ENCODE measurements around the gene LAPTM5.

LAPTM5 gene

DNA sequence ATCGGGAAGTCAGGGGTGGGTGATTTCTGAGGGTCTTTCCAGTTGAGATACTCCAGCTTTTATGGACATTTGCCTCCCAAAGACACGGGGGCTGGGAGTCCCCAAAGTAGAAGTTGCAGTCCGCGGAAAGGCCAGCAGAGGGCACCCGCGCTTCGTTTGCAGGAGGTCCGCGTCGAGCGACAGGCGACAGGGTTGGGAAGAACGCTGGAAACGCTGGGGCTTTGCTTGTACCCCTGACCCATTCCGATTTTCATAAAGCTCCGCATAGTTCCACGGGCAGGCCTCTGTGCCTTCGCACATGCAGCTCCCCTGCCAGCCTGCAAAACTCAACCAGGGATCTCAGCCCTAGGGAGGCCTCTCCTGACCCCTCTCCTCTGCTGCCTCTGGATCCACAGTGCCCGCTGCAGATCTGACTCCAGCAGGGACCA, 44.2 kb upstream of the LAPTM5 start:
- peak; percentile 68 for DNase-seq
- H3K79me2 ChIP-seq (ENCODE audit: low read length): no peaks in the 10 kb centered on the region
- peak overlapping the region; percentile 61 for H3K4me2 ChIP-seq (ENCODE audit: low read depth, low read length)
- no peaks in the 10 kb centered on the region for H3K9me2 ChIP-seq (replicated peaks; ENCODE audit: insufficient read depth, low read length)
- no peak overlapping the region for H2AFZ ChIP-seq (ENCODE audit: low read length)
- H3K4me3 ChIP-seq (ENCODE audit: low read length): no peak overlapping the region
- no peaks in the 10 kb centered on the region for H3K36me3 ChIP-seq (replicated peaks; ENCODE audit: insufficient read depth, low read length)
- TF ChIP-seq, protein P1, sequence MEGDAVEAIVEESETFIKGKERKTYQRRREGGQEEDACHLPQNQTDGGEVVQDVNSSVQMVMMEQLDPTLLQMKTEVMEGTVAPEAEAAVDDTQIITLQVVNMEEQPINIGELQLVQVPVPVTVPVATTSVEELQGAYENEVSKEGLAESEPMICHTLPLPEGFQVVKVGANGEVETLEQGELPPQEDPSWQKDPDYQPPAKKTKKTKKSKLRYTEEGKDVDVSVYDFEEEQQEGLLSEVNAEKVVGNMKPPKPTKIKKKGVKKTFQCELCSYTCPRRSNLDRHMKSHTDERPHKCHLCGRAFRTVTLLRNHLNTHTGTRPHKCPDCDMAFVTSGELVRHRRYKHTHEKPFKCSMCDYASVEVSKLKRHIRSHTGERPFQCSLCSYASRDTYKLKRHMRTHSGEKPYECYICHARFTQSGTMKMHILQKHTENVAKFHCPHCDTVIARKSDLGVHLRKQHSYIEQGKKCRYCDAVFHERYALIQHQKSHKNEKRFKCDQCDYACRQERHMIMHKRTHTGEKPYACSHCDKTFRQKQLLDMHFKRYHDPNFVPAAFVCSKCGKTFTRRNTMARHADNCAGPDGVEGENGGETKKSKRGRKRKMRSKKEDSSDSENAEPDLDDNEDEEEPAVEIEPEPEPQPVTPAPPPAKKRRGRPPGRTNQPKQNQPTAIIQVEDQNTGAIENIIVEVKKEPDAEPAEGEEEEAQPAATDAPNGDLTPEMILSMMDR (IDR thresholded peaks at IDR 0.05; ENCODE audit: low read length): peak; percentile 93
- no peak for TF ChIP-seq EZH2 (optimal IDR thresholded peaks at IDR 0.05; ENCODE audit: low read depth, low read length)
- H3F3A ChIP-seq (ENCODE audit: insufficient read depth, low read length): no peaks in the 10 kb centered on the region
- H3K4me1 ChIP-seq (ENCODE audit: low read length): no peaks in the 10 kb centered on the region
- no peaks in the 10 kb centered on the region for H3K9me3 ChIP-seq (replicated peaks; ENCODE audit: insufficient read depth, low read length)
- peaks cover 42% of the 10 kb centered on the region for H3K27me3 ChIP-seq (replicated peaks; ENCODE audit: insufficient read depth, low read length)
- H4K20me1 ChIP-seq (ENCODE audit: insufficient read depth, low read length): no peaks in the 10 kb centered on the region
- H3K9ac ChIP-seq (ENCODE audit: low read length): no peak overlapping the region
- no peak overlapping the region for H3K27ac ChIP-seq (ENCODE audit: low read length)

DNA sequence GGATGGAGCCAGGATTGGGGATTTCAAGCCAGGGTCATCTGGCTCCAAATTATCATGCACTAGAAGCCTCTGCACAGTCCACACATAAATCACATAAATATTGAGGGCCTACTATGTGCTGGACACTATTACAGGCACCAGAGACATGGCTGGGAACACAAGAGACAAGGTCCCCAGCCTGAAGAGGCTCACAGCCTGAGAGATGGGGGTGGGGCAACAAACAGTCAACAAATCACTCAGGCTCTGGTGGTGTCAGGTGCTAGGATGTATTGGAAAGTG, 41.6 kb upstream of the LAPTM5 start:
- Histone ChIP-seq H3K27ac (ENCODE audit: low read length) (no peak overlapping the region), H3K4me2 (ENCODE audit: low read depth, low read length) (no peak overlapping the region), H2AFZ (ENCODE audit: low read length) (no peak overlapping the region), H3K9ac (ENCODE audit: low read length) (no peak overlapping the region), H3K9me3 (replicated peaks; ENCODE audit: insufficient read depth, low read length) (no peaks in the 10 kb centered on the region), H3F3A (ENCODE audit: insufficient read depth, low read length) (no peaks in the 10 kb centered on the region), H3K9me2 (replicated peaks; ENCODE audit: insufficient read depth, low read length) (no peaks in the 10 kb centered on the region), H4K20me1 (ENCODE audit: insufficient read depth, low read length) (no peaks in the 10 kb centered on the region), H3K4me3 (ENCODE audit: low read length) (no peak overlapping the region), H3K27me3 (replicated peaks; ENCODE audit: insufficient read depth, low read length) (peaks cover 16% of the 10 kb centered on the region), H3K4me1 (ENCODE audit: low read length) (no peaks in the 10 kb centered on the region), H3K36me3 (replicated peaks; ENCODE audit: insufficient read depth, low read length) (no peaks in the 10 kb centered on the region), H3K79me2 (ENCODE audit: low read length) (no peaks in the 10 kb centered on the region)
- DNase-seq: no peak
- no peak for TF ChIP-seq EZH2 (optimal IDR thresholded peaks at IDR 0.05; ENCODE audit: low read depth, low read length)

DNA sequence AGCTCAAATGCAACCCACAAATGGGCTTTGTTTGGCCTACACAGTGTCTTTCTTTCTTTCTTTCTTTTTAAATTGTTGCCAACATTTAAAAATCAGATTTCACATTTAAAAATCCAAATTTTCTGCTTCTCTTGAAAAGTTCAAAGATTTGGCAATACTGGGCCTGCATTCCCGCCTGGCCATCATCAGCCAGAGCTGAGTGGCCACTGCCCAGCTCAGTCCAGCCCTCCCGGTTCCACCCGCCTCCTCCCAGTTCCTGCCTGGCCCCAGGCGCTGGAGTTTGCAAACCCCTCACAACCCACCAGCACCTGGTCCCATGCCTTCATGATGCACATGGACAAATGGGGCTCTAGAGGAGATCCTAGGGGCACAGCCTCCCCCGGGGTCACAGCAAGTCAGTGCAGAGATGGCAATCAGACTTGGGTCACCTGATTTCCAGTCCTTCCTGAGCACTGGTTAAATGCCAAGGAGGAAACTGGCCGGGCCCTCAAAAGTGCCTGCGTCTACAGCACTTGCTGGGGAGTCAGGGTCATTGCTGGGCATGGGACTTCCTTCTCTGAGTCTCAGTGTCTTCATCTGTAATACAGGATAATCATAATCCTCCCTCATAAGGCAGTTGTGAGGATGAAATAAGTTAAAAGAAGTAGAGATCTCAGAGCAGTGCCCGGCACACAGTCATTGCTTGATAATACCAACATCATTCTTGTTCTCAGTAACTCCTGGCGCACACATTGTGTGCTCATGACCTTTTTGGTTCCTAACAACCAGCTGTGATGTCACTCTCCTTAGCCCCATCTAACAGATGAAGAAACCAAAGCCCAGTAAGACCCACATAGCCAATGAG, 41.0 kb upstream of the LAPTM5 start:
- no peak overlapping the region for H2AFZ ChIP-seq (ENCODE audit: low read length)
- no peaks in the 10 kb centered on the region for H3K4me1 ChIP-seq (ENCODE audit: low read length)
- no peaks in the 10 kb centered on the region for H3F3A ChIP-seq (ENCODE audit: insufficient read depth, low read length)
- H3K36me3 ChIP-seq (replicated peaks; ENCODE audit: insufficient read depth, low read length): no peaks in the 10 kb centered on the region
- DNase-seq: no peak
- H3K4me3 ChIP-seq (ENCODE audit: low read length): no peak overlapping the region
- H3K27me3 ChIP-seq (replicated peaks; ENCODE audit: insufficient read depth, low read length): peaks cover 11% of the 10 kb centered on the region
- H4K20me1 ChIP-seq (ENCODE audit: insufficient read depth, low read length): no peaks in the 10 kb centered on the region
- H3K9ac ChIP-seq (ENCODE audit: low read length): no peak overlapping the region
- no peak overlapping the region for H3K27ac ChIP-seq (ENCODE audit: low read length)
- H3K4me2 ChIP-seq (ENCODE audit: low read depth, low read length): no peak overlapping the region
- H3K79me2 ChIP-seq (ENCODE audit: low read length): no peaks in the 10 kb centered on the region
- no peaks in the 10 kb centered on the region for H3K9me2 ChIP-seq (replicated peaks; ENCODE audit: insufficient read depth, low read length)
- TF ChIP-seq, protein P1 (IDR thresholded peaks at IDR 0.05; ENCODE audit: low read length): no peak
- TF ChIP-seq EZH2 (optimal IDR thresholded peaks at IDR 0.05; ENCODE audit: low read depth, low read length) (no peak), EZH2phosphoT487 (IDR thresholded peaks at IDR 0.05; ENCODE audit: low read length) (no peak)
- no peaks in the 10 kb centered on the region for H3K9me3 ChIP-seq (replicated peaks; ENCODE audit: insufficient read depth, low read length)

DNA sequence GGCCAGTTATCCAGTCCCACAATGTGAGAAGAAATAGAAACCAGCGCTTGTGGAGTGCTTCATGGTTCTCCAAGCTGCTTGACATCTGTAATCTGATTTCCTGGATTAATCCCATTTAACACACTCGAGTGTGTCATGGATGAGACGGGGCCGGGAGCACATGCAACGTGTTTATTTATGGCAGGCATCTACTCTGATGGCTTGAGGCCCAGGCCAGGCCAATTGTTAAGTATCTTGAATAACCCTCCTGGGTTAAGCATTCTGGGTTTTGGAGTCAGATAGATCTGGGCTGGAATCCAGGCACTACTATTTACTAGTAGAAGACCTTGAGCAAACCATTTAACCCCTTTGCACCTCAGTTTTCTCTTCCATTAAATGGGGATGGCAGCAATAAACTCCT, 37.5 kb upstream of the LAPTM5 start:
- Histone ChIP-seq H3K9me2 (replicated peaks; ENCODE audit: insufficient read depth, low read length) (no peaks in the 10 kb centered on the region), H3F3A (ENCODE audit: insufficient read depth, low read length) (0 out of 2 replicates have a peak, but pooled peaks cover 4% of the 10 kb centered on the region), H3K27ac (ENCODE audit: low read length) (no peak overlapping the region), H3K9ac (ENCODE audit: low read length) (no peak overlapping the region), H3K27me3 (replicated peaks; ENCODE audit: insufficient read depth, low read length) (peaks cover 13% of the 10 kb centered on the region), H3K4me3 (ENCODE audit: low read length) (no peak overlapping the region), H3K4me2 (ENCODE audit: low read depth, low read length) (no peak overlapping the region), H3K79me2 (ENCODE audit: low read length) (no peaks in the 10 kb centered on the region), H3K4me1 (ENCODE audit: low read length) (peaks cover 9% of the 10 kb centered on the region), H3K9me3 (replicated peaks; ENCODE audit: insufficient read depth, low read length) (no peaks in the 10 kb centered on the region), H2AFZ (ENCODE audit: low read length) (no peak overlapping the region), H4K20me1 (ENCODE audit: insufficient read depth, low read length) (no peaks in the 10 kb centered on the region), H3K36me3 (replicated peaks; ENCODE audit: insufficient read depth, low read length) (no peaks in the 10 kb centered on the region)
- DNase-seq: no peak
- no peak for TF ChIP-seq EZH2 (optimal IDR thresholded peaks at IDR 0.05; ENCODE audit: low read depth, low read length)
- TF ChIP-seq EZH2phosphoT487 (IDR thresholded peaks at IDR 0.05; ENCODE audit: low read length): no peak
- TF ChIP-seq, protein P1 (IDR thresholded peaks at IDR 0.05; ENCODE audit: low read length): no peak

Data from MM.1S (cell line).